Fibroblast of mammary gland (primary cell): ENCODE measurements around the gene TNS1.

Source experiments
- DNase-seq: peaks from one replicate; pipeline ENCODE4 v3.0.0-alpha.2; 2010; ENCODE audit warnings: low read depth
- H3K4me3 ChIP-seq: 2 replicates; pipeline ENCODE4 v1.5.1; 2011; ENCODE audit warnings: low read depth, mild to moderate bottlenecking, low read length, moderate library complexity; ENCODE audit not compliant: control insufficient read depth
- CTCF ChIP-seq: conservative IDR thresholded peaks from 2 replicates; pipeline ENCODE4 v1.5.1; 2011; ENCODE audit warnings: low read depth, low read length, inconsistent platforms; ENCODE audit not compliant: control insufficient read depth, insufficient read depth

Gene TNS1

DNA sequence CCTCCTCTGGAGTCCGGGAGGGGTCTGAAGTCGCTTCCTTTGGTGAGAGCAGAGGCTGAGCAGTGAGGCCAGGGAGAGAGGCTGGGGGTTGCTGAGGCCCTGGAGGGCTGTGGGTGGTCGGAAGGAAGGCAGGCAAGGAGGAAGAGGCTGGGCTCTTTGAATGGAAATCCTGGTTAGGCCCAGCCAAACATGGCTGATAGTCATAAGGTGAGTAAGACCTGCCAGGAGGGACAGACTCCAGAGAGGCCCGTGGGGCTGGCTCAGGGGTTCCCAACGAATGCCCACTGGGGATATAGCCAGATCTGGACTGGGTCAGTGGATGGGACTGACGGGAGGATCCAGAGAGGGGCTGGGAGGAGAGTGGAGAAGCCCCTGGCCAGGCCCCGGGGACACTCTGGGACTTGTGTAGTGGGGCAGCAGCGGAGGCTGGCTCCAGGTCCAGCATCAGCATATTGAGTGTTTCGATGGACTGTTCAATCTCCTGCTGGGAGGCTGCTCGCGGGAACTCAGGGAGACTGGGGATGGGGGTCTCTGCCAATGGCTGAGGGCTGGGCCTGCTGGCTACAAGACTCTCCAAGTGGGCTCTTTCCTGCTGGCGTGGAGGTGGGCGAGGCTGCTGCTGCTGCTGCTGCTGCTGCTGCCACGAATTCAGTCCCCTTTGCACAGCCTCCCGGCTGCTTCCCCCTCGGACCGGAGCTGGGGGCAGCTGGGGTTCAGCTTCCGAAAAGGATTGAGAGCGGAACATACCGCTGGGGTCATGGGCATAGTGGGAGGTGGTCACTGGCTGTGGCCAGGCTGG, 155.0 kb downstream of the TNS1 start:
- DNase-seq, result no peak
- no peak overlapping the region for H3K4me3 ChIP-seq
- no peak for TF ChIP-seq CTCF

DNA sequence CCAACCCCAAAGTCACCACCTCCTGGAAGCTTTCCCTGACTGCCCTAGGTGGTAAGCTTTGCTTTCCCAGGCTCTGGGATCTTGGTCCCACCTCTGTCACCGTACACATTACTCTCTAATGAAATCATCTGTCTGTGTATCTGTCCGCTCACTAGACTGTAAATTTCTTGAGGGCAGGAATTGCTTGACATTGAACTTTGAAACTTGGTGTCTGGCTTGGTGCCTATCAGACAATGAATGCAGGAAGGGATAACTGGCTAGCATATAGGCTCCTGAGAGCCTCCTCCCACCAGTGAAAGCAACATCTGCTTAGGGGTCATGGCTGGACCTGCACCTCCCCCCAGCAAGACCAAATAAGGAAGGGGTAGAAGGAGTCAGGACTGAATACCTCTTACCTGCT, 155.7 kb downstream of the TNS1 start:
- no peak overlapping the region for H3K4me3 ChIP-seq
- DNase-seq, result no peak
- TF ChIP-seq CTCF, result no peak

DNA sequence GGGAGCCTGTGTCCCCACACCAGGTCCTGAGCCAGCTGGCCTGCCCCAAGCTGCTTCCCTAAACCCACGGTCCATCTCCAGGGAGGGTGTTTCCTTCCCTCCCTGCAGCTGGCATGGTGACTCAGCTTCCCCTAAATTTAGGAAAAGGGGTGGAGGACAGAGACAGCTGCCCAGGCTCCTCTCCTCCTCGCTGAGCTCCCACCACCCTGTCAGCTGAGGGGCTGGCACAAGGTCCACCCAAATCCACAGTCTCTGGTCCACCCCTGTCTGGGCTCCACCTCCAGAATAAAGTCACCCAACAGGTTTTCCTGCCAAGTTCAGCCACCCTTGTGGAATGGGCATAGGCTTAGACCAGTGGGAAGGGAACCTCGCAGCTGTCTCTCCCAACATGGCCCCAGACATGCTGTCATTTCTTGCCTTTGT, 156.5 kb downstream of the TNS1 start:
- no peak for DNase-seq
- TF ChIP-seq CTCF, result no peak
- no peak overlapping the region for H3K4me3 ChIP-seq

- no peak overlapping the region for H3K4me3 ChIP-seq
- no peak for DNase-seq
- TF ChIP-seq CTCF, result no peak
Observed at GRCh38 chr2:217845301-217845700, 157.5 kb downstream of the TNS1 start.

GRCh38 chr2:217844696-217845095, 158.1 kb downstream of the TNS1 start:
- DNase-seq, result no peak
- no peak overlapping the region for H3K4me3 ChIP-seq
- no peak for TF ChIP-seq CTCF

- no peak overlapping the region for H3K4me3 ChIP-seq
- TF ChIP-seq CTCF, result no peak
- no peak for DNase-seq
Observed at GRCh38 chr2:217843324-217843723, 159.5 kb downstream of the TNS1 start.
